GM19467 (cell line): ENCODE measurements around the gene LHX4.

Experiments used
- ATAC-seq: cut with Tn5 transposase; IDR thresholded peaks from one replicate; pipeline ENCODE4 v1.9.1; 2021; ENCODE audit warnings: mild to moderate bottlenecking, moderate library complexity; ENCODE audit not compliant: unreplicated experiment

The LHX4 gene

GRCh38 chr1:180294711-180295110 lies 64.6 kb downstream of the LHX4 start:
- no peak for ATAC-seq

DNA sequence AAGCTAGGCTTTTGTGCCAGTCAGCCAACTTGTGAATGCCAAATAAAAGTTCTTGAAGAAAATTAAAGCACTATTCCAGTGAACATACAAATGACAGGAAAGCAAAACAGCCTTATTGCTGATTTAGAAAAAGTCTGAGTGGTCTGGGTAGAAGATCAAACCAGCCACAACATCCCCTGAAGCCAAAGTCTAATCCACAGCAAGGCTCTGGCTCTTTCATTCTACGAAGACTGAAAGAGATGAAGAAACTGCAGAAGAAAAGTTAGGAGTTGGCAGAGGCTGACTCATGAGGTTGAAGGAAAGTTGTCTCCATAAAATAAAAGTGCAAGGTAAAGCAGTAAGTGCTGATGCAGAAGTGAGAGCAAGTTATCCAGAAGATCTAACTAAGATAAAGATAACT lies 65.9 kb downstream of the LHX4 start:
- ATAC-seq, result no peak

DNA sequence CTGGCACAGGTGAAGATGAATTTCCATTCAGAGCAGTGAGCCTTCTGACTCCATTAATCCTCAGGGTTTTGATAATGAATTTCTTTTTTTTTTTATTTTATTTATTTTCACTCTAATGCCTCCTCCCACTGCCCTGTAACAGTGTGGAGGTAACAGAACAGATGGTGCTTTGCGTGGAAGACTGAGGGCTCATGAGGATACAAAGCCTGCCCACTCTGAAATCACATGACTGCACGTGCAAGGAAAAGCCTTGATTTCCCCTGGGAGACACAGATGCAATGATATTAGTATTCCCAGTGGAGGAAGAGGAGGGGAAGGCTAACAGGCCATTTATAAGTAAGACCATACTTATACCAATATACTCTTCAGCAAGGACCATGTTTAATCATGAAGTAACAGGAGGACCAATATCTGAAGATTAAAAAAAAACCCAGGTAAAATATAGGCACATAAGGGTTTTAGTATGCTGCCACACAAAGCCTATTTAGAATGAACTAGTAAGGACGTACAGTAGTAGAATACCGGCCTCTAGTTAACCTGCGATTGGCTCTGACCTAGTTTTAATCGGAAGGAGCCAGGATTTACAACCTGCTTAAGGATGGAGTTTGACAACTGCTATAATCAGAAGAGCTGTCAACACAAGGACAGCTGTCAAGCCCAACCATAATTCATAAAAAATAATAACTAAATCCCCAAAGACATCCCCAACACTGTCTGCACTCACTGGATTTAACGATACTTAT lies 69.6 kb downstream of the LHX4 start:
- no peak for ATAC-seq

GRCh38 chr1:180301135-180301742 lies 71.2 kb downstream of the LHX4 start:
- no peak for ATAC-seq

- ATAC-seq, result no peak
These were observed 79.3 kb downstream of the LHX4 start for GRCh38 chr1:180309338-180309737.

GRCh38 chr1:180310095-180310494 lies 80.0 kb downstream of the LHX4 start:
- ATAC-seq, result no peak

- ATAC-seq, result no peak
These were observed 81.1 kb downstream of the LHX4 start for GRCh38 chr1:180311011-180311730.

GRCh38 chr1:180312926-180313325 lies 82.9 kb downstream of the LHX4 start:
- no peak for ATAC-seq

DNA sequence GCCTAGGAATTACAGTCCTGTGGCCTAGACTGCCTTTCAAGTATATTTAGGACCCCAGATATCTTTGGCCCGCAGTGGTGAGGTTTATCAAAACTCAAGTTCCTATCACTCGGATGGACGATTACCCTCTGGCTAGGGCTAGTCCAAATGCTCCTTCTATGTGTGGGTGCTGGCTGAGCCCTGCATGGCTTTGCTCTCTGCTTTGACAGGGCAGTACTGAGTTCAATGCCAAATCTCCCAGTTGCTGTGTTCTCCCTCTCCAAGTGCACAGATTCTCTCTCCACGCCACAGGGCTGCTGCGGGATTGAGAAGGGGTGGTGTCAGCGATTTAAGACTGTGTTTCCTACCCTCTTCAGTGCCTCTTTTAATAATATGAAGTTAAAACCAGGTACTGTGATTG lies 97.0 kb downstream of the LHX4 start:
- ATAC-seq, result no peak
